ENCODE results near the gene MAG. TPM values are rescaled to one million over a fixed set of nuclear protein-coding genes. Genes with fewer than 3 reads are reported as not detected.

The MAG gene
- total and polyA plus RNA-seq, 10 of the 15 experiments (the other 5 are each of a cell fraction or from before 2014, with no cell fraction given), result 0.03 to 0.82 (median 0.17) TPM; not detected in 2

DNA sequence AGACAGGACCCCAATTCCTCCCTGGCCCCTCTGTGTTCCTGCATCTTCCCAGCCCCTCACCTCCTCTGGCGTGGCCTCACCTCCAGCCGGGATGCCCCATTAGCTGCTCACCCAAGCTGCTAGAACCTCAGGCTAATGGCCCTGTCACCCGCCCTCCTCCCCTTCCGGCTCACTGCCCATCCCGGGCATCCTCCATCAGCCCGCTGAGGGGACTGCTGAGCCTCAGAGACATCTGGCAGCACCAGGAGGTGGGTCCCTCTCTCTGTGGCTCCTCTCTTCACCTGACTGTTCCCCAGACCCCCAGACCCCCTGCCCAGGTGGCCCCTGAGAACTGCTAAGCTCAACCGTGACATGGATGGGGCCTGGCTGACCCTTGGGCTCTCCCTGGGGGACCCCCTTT, 58.6 kb downstream of the MAG start:
- ChIA-PET RAD21 (ENCODE audit: unreplicated experiment) (interaction anchor here (0.7 to 5.5 kb wide), 5 partner anchors 12 to 145 kb away, joined by 3 to 27 read pairs (median 4); no protein-coding TSS in a partner anchor), CTCF (interaction anchor here (0.6 to 2.2 kb wide), 7 partner anchors 20 to 198 kb away, joined by 3 to 7 read pairs (median 3); no protein-coding TSS in a partner anchor), POLR2A (interaction anchor here (1.1 kb wide), 1 partner anchor 119 kb away, joined by 4 read pairs; no protein-coding TSS in a partner anchor), SMC1A (ENCODE audit: uncharacterized antibody, unreplicated experiment) (interaction anchor here (0.8 to 7.7 kb wide), 6 partner anchors 19 to 209 kb away, joined by 3 to 152 read pairs (median 4); partner anchors contain the start of gene CD22)
- Histone ChIP-seq H3K36me3 (ENCODE audit: control insufficient read depth in 2 of 2, insufficient read depth in 2 of 2, low read length in 1 of 2) (peaks cover 0 to 3% of the 10 kb centered on the region in 2 experiments; a peak in 1 of 4 replicates), H3K9ac (ENCODE audit: control insufficient read depth, insufficient read depth, low read length) (no peak overlapping the region), H3K4me3 (no peak overlapping the region), H2AFZ (ENCODE audit: control insufficient read depth, low read depth, low read length) (no peak overlapping the region), H3K4me2 (ENCODE audit: control insufficient read depth, insufficient read depth) (no peak overlapping the region), H3K4me1 (ENCODE audit: control insufficient read depth, insufficient read depth, low read length) (peaks cover 59% of the 10 kb centered on the region), H3K27ac (ENCODE audit: control insufficient read depth, insufficient read depth) (no peak overlapping the region), H4K20me1 (ENCODE audit: control insufficient read depth, insufficient read depth) (no peaks in the 10 kb centered on the region), H3K27me3 (replicated peaks in 1 of 2; ENCODE audit: control insufficient read depth in 2 of 2, insufficient read depth in 2 of 2, low read length in 1 of 2) (no peaks in the 10 kb centered on the region), H3K9me3 (replicated peaks; ENCODE audit: control insufficient read depth, insufficient read depth, low read length) (no peaks in the 10 kb centered on the region), H3K79me2 (ENCODE audit: control insufficient read depth, insufficient read depth, low read length) (no peaks in the 10 kb centered on the region)
- ATAC-seq (no peak), DNase-seq (ENCODE audit: low read depth, low spot score) (no peak), FAIRE-seq (no peak)
- WGBS (ENCODE audit: insufficient coverage, insufficient replicate concordance, low lambda C conversion rate, missing lambda C conversion rate), result 81% methylated on average over 6 of the region's 7 CpGs
- intact Hi-C loops (cut with micrococcal nuclease; ENCODE audit: unreplicated experiment), result no loop called here
- in situ Hi-C loops (cut with MboI), result no loop called here
- BruUV-seq (replicated peaks), result no TSS peak
- TF ChIP-seq ZBTB33 (IDR thresholded peaks at IDR 0.05), result no peak
- no peak for TF ChIP-seq MYB (IDR thresholded peaks at IDR 0.05; ENCODE audit: borderline replicate concordance, low read depth, low read length)
- TF ChIP-seq EGR1 (IDR thresholded peaks at IDR 0.05; ENCODE audit: borderline replicate concordance in 1 of 2, low read depth in 2 of 2, low read length in 2 of 2), result no peak
- no peak for TF ChIP-seq FOXK2 (IDR thresholded peaks at IDR 0.05)
- no peak for TF ChIP-seq JUND (IDR thresholded peaks at IDR 0.05; ENCODE audit: low read depth, low read length)
- TF ChIP-seq BACH1 (IDR thresholded peaks at IDR 0.05; ENCODE audit: borderline replicate concordance), result no peak
- TF ChIP-seq NFIC (IDR thresholded peaks at IDR 0.05; ENCODE audit: low read depth, low read length), result no peak
- TF ChIP-seq NRF1 (conservative IDR thresholded peaks at IDR 0.05; ENCODE audit: low read depth, low read length), result no peak
- TF ChIP-seq, protein P1, sequence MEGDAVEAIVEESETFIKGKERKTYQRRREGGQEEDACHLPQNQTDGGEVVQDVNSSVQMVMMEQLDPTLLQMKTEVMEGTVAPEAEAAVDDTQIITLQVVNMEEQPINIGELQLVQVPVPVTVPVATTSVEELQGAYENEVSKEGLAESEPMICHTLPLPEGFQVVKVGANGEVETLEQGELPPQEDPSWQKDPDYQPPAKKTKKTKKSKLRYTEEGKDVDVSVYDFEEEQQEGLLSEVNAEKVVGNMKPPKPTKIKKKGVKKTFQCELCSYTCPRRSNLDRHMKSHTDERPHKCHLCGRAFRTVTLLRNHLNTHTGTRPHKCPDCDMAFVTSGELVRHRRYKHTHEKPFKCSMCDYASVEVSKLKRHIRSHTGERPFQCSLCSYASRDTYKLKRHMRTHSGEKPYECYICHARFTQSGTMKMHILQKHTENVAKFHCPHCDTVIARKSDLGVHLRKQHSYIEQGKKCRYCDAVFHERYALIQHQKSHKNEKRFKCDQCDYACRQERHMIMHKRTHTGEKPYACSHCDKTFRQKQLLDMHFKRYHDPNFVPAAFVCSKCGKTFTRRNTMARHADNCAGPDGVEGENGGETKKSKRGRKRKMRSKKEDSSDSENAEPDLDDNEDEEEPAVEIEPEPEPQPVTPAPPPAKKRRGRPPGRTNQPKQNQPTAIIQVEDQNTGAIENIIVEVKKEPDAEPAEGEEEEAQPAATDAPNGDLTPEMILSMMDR (IDR thresholded peaks at IDR 0.05 in 2 of 3, conservative IDR thresholded peaks at IDR 0.05 in 1 of 3; ENCODE audit: control insufficient read depth in 2 of 3, extremely low read depth in 1 of 3, insufficient read depth in 1 of 3, low read depth in 3 of 3, low read length in 3 of 3), result no peak
- no peak for TF ChIP-seq E4F1 (IDR thresholded peaks at IDR 0.05; ENCODE audit: borderline replicate concordance, partially characterized antibody)
- no peak for TF ChIP-seq SKIL (IDR thresholded peaks at IDR 0.05; ENCODE audit: low read depth, poor library complexity, severe bottlenecking)
- TF ChIP-seq TCF3 (IDR thresholded peaks at IDR 0.05; ENCODE audit: borderline replicate concordance, insufficient read depth, low read depth, low read length), result no peak
- TF ChIP-seq, protein P2, sequence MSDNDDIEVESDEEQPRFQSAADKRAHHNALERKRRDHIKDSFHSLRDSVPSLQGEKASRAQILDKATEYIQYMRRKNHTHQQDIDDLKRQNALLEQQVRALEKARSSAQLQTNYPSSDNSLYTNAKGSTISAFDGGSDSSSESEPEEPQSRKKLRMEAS (IDR thresholded peaks at IDR 0.05; ENCODE audit: low read depth, low read length), result no peak
- TF ChIP-seq SP1 (IDR thresholded peaks at IDR 0.05; ENCODE audit: low read depth, low read length), result no peak
- TF ChIP-seq TBL1XR1 (IDR thresholded peaks at IDR 0.05; ENCODE audit: low read depth, low read length), result no peak

Measured in GM12878 (cell line).